NCI-H2081 treated with DMSO at 0.1 percent for 48 hours (cell line): ENCODE results near the gene OGFRL1.

Experiments used
- DNase-seq: peaks from one replicate; lab custom pipeline; 2025; lab: John Stamatoyannopoulos, UW

The OGFRL1 gene

DNA sequence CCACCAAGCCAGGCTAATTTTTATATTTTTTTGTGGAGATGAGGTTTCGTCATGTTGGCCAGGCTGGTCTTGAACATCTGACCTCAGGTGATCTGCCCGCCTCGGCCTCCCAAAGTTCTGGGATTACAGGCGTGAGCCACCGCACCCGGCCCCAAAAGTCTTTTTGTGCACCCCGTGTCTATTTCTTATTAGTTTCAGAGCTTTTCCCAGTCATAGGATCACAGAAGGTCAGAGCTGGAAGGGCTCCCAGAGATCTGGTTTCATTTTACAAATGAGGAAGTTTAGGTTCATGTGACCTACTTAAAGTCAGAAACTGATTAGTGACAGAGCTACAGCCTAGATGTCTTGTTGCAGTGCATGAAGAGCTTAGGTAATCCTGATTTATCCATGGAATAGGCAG, 1.6 kb upstream of the OGFRL1 start:
- DNase-seq: no peak

DNA sequence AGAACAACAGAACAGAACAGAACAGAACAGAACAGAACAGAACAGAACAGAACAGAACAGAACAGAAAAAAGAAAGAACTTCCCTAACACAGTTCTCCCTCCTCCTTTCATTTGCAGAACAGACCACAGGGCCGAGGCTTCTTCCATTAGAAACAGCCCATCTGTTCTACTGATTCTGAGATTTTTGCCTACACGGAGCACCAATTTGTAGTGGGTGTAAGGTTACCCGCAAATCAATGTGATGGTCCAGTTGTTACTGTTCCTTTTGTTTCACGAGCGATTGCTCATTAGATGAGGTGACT, 734 bp upstream of the OGFRL1 start:
- no peak for DNase-seq

DNA sequence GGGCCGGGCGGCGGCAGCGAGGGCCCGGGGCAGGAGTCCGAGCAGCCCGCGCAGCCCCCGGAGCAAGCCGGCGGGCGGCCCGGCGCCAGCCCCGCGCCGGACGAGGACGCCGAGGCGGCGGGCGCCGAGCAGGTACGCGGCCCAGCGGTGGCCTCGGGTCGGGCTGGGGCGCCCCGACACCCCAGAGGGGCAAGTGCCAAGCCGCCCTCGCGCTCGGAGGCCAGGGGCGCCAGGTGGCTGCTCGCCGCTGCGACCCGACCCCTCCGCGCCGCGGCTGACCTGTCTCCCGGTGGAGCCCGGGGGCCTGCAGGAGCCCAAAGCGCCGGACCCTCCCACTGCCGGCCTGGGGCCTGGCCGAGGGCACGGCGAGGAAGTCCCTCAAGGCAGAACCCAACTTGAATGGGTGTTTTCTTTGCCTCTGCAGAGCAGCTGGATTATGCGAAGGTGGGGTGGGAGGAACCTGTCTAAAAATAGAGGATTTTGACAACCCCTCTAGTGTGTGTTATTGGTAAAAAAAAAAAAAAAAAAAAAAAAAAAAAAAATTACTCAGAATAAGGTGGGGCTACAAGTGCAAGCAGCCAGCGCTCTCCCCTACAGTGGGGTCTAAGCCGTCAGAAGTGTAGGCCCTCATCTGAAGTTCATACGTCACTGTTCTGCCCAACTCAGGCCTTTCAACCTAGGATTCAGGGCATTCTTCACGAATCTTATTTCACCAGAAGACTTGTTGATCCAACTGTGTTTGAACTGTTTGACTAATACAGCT, 609 bp downstream of the OGFRL1 start:
- no peak for DNase-seq

GRCh38 chr6:71289802-71290175, 1.2 kb downstream of the OGFRL1 start:
- no peak for DNase-seq

- DNase-seq: no peak
Observed at GRCh38 chr6:71290611-71291010, 2.0 kb downstream of the OGFRL1 start.

GRCh38 chr6:71292001-71292400, 3.4 kb downstream of the OGFRL1 start:
- DNase-seq: no peak

GRCh38 chr6:71294121-71294523, 5.5 kb downstream of the OGFRL1 start:
- no peak for DNase-seq

- DNase-seq: no peak
Observed at GRCh38 chr6:71298459-71298858, 9.8 kb downstream of the OGFRL1 start.

DNA sequence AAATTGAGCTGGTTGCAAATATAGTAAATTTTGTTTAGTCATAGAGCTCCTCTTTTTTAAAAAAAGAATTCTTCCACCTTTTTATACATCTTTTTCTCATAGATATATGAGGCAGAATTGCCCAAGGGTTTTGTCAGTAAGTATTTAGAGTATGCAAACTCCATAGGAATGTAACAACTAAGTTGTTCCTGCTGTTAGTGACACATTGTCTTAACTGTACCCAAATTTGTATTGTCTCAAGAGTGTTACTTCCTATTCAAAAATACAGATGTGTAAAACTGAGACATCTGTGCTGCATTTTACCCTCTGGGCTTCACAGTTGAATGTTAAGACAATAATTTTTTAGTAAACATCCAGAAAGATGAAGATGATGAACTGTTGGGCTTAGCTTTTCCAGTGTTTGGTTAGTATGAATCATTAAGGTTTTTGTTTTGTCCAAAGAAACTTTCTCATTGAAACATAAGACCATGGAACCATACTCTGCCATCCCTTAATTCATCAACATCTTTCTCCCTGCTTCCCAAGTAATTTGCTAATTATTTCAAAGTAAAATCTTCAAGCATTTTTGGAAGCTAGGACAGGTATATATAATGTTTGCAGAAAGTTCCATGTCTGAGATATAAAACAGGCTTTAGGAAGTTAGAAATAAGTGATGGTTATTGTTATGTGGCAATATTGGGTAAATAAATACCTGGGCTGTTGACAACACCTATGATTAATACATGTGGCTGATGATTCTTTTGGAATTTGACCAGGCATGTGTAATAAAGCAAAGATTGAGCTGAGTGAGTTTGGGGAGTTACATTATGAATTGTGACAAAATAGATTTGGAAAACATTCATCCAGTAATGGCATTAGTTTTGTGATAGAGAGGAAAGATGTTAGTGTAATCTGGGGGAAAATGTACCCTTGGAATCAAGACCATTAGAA, 11.2 kb downstream of the OGFRL1 start:
- DNase-seq: no peak

DNA sequence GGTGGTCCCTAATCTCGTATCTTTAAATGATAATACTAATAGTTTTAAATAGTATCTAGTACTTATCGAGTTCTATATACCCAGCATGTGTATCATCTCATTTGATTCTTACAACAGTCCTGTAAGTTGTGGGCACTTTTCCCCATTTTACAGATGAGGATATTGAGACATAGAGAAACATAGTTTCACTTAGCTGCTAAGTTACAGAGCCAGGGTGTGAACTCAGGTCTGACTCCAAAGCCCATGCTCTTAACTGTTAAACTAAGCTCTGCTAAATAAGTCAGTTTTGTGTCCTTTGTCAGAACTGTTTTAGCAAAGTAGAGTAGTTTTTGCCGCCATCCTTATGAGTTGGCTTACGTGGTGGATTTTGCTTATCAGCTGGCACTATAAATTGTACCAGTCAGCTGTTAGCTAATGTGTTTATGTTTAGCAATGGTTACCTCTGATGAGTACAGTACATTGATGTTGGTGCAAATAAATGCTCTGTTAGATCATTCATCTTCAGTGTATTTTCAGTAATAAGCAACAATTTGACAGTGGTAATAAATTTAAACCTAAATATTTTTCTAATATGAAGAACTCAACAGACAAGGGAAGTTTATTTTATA, 12.1 kb downstream of the OGFRL1 start:
- DNase-seq: no peak

DNA sequence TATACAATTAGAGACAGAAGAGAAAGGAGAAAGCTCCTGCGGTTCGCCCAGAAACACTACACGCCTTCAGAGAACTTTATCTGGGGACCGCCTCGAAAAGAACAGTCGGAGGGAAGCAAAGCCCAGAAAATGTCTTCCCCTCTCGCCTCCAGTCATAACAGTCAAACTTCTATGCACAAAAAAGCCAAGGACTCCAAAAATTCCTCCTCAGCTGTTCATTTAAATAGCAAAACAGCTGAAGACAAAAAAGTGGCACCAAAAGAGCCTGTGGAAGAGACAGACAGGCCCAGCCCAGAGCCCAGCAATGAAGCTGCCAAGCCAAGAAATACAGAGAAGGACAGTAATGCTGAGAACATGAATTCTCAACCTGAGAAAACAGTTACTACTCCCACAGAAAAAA, 12.9 kb downstream of the OGFRL1 start:
- DNase-seq: no peak

DNA sequence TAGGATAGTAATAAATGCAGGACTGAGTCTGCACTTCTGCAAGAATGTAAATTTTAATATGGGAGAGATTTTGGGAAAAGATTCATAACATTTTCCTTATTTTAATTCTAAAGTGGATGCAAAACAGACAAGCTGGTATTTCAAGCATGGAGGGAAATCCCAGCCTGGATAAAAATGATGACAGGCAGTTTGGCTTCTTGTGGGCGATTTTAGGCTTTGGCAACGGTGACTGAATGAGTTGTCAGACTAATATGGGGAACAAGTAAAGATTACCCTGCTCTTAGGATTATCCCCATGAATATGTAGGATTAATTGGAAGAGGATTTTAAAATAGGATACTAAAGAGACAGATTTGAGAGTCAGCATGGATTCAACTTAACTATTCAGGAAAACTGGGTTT, 21.0 kb downstream of the OGFRL1 start:
- no peak for DNase-seq

- DNase-seq: no peak
Observed at GRCh38 chr6:71310261-71310660, 21.6 kb downstream of the OGFRL1 start.

GRCh38 chr6:71312089-71312488, 23.5 kb downstream of the OGFRL1 start:
- DNase-seq: no peak

DNA sequence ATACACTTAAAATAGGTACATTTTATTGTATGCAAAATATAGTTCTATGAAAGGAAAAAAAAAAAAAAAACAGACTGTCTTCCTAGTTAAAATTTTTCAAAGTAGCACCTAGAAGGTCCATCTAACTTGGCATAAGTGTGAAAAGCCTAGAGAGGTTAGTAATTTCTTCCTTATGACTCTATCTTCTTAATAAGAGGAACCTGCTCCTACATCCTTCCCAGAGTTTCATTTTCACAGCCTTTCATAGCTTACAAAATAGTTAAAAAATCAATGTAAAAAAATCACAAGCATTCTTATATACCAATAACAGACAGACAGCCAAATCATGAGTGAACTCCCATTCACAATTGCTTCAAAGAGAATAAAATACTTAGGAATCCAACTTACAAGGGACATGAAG, 28.8 kb downstream of the OGFRL1 start:
- no peak for DNase-seq

DNA sequence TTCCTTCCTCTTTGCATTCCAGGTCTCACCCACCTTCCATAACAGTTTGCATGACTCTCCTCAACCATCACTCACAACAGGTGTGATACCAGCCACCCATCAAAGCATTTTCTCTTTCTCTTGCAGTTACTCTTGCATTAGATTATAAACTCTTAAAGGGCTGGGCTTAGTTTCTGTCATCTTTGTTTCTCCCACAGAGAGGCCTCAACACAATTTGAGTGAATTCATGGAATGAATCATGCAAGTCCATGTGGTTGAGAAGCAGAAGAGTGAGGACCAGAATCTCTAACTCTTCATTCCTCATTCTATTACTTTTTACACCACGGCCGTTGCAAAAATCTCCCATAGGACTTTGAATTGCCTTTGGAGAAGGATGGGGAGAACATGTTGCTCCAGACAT, 31.4 kb downstream of the OGFRL1 start:
- no peak for DNase-seq

- no peak for DNase-seq
Observed at GRCh38 chr6:71321314-71321713, 32.7 kb downstream of the OGFRL1 start.

- DNase-seq: no peak
Observed at GRCh38 chr6:71324194-71324785, 35.7 kb downstream of the OGFRL1 start.

- no peak for DNase-seq
Observed at GRCh38 chr6:71326611-71327010, 38.0 kb downstream of the OGFRL1 start.

- DNase-seq: no peak
Observed at GRCh38 chr6:71330501-71330900, 41.9 kb downstream of the OGFRL1 start.

DNA sequence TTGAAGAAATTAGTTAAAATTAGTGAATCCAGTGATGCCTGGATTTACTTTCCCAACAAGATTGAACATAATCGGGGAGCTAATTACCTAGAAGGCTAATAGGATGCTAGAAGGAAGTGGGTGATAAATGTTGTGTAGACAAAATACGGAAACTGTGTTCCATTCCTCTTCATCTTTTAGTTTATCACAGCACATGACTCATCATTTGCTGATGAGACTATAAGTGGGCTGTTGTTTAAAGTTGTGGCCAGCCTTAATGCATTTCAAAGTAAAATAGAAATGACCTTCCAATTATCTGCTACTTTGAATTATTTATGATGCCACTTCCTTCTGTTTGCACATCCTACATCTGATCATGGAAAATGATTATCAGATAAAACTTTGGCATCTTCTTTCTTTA, 43.4 kb downstream of the OGFRL1 start:
- no peak for DNase-seq

GRCh38 chr6:71333050-71333449, 44.4 kb downstream of the OGFRL1 start:
- DNase-seq: no peak

DNA sequence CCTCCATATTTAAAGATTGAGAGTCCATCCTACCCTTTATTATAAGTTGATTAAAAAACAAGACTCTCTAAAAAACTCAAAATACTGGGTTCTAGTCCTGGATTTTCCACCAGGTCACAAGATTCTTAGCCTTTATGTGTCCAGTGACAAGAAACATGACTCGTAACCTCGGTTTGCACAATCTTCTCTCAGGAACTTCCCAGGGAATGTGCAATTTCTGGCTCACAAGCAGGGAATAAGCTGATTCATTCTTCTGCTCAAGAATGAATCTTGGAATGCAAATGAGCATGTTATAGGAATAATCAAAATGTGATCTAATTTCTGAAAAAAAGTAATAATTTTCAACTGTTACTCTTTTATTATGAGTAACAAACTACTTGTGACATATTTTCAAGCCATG, 45.1 kb downstream of the OGFRL1 start:
- no peak for DNase-seq
